ENCODE measurements around the gene CBLIF.

DNA sequence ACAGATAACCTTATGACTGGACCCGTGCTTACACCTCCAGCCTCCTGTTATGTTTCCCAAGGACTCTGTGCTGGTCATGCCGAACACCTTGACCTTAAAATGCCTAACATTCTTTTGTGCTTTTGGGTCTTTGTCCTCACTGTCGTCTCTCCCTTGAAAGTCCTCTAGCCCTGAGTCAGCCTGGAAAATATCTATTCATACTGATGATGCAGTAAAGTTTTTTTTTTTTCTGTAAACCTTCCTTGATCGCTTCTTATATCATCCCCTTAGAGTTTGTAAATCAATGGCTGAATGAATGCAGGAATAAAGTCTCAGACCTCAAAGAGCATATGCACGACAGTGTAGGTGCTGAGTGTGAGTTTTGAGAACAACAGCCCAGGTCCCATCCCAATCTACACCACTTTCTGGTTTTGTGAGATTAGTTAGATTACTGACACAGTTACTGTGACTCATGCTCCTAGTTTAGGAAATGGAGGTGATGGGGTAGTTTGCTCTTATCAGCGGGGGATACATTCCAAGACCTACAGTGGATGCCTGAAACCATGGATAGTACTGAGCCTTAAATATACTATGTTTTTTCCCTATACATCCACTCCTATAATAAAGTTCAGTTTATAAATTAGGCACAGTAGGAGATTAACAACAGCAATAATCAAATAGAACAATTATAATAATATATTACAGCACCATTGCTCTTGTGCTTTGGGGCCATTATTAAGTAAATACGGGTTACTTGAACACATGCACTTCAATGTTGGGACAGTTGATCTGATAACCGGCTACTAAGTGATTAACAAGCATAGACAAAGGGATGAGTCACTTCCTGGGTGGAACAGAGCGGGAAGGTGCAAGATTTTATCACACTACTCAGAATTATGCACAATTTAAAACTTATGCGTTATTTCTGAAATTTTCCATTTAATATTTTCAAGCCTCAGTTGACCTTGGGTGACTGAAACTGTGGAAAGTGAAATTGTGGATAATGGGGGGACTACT is 12.4 kb upstream of the CBLIF start:
- TF ChIP-seq CTCF (conservative IDR thresholded peaks at IDR 0.05; ENCODE audit: low read length), result no peak
- TF ChIP-seq EZH2phosphoT487 (IDR thresholded peaks at IDR 0.05; ENCODE audit: borderline replicate concordance, low read depth, low read length), result no peak
